ENCODE data around the gene SLC4A8.

GRCh38 chr12:51395283-51396230 is 29.1 kb upstream of the SLC4A8 start:
- TF ChIP-seq CTCF (IDR thresholded peaks at IDR 0.05; ENCODE audit: low read depth, low read length, poor library complexity, severe bottlenecking) (no peak), EZH2phosphoT487 (IDR thresholded peaks at IDR 0.05; ENCODE audit: borderline replicate concordance, low read length) (no peak)

All from DOHH2 (cell line).